Astrocyte of the cerebellum (primary cell): ENCODE results near the gene RFXANK.

Experiments used
- DNase-seq: peaks from one replicate; pipeline ENCODE4 v3.0.0-alpha.2; 2011; ENCODE audit warnings: low read depth
- H3K4me3 ChIP-seq: 2 replicates; pipeline ENCODE4 v1.5.1; 2011; ENCODE audit warnings: mild to moderate bottlenecking, low read depth, low read length, moderate library complexity
- in situ Hi-C: cut with HindIII; loops from 2 replicates; pipeline ENCODE4 v1.10.0; 2017; ENCODE audit warnings: low sequenced_read_pairs
- TF ChIP-seq, protein P1 (sequence below): IDR thresholded peaks from 2 replicates; pipeline ENCODE4 v1.5.1; 2012; ENCODE audit warnings: low read length, low read depth, moderate library complexity, mild to moderate bottlenecking; ENCODE audit errors: missing control alignments

Gene RFXANK

DNA sequence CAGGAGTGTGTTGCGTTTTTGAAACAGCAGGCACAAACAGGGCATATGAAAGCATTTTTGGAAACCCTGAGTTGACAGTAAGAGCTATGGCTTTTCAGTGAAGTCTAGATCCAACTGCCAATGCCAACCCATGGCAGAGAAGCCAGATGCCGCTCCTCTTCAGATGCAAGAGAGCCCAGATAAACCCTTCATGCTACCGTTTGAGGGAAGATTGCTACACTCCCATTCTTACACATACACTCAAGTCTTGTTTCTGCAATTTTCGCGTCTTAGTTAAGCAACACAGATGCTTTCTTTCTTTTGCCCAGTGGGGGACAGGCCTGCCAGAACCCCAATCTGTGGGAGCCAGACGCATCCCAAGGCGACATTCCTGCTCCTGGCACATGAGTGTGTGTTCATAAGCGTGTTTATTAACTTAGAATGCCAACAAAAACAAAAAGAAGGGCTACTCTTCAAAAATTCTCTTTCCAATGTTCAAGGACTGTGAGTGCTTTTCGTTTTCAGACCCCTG lies 10.5 kb upstream of the RFXANK start:
- no peak for DNase-seq
- in situ Hi-C loops, result no loop called here
- TF ChIP-seq, protein P1, sequence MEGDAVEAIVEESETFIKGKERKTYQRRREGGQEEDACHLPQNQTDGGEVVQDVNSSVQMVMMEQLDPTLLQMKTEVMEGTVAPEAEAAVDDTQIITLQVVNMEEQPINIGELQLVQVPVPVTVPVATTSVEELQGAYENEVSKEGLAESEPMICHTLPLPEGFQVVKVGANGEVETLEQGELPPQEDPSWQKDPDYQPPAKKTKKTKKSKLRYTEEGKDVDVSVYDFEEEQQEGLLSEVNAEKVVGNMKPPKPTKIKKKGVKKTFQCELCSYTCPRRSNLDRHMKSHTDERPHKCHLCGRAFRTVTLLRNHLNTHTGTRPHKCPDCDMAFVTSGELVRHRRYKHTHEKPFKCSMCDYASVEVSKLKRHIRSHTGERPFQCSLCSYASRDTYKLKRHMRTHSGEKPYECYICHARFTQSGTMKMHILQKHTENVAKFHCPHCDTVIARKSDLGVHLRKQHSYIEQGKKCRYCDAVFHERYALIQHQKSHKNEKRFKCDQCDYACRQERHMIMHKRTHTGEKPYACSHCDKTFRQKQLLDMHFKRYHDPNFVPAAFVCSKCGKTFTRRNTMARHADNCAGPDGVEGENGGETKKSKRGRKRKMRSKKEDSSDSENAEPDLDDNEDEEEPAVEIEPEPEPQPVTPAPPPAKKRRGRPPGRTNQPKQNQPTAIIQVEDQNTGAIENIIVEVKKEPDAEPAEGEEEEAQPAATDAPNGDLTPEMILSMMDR, result no peak
- no peak overlapping the region for H3K4me3 ChIP-seq

DNA sequence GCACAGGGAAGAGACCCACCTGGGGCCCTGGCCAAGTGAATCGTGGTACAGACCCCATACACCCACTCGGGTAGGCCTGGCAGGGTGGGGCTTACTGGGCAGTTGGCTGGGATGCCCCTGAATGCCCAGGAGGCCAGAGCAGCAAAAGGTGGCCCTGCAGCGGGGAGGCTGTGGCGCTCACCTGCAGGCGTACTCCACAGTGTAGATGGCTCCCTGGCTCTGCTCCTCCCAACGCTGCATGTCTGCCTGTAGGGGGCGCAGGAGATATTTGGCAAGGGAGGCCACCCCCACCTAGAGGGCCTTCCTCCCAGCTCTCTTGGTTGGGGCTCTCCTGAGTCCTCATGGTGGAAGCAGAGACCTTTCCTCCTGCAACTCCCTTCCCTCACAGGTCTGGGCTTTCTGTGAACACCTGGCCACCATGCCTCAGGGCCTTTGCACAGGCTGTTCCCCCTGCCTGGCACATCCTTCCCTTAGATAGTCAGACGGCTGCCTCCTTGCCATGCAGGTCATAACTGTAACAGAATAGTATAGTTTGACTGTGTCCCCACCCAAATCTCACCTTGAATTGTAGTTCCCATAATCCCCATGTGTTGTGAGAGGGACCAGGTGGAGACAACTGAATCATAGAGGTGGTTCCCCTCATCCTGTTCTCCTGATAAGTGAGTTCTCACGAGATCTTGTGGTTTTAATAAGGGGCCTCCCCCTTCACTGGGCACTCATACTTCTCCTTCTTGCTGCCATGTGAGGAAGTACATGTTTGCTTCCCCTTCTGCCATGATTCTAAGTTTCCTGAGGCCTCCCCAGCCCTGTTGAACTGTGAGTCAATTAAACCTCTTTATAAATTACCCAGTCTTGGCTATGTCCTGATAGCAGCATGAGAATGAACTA lies 6.0 kb upstream of the RFXANK start:
- in situ Hi-C loops, result no loop called here
- TF ChIP-seq, protein P1, result peak; percentile 59
- no peak overlapping the region for H3K4me3 ChIP-seq
- no peak for DNase-seq

DNA sequence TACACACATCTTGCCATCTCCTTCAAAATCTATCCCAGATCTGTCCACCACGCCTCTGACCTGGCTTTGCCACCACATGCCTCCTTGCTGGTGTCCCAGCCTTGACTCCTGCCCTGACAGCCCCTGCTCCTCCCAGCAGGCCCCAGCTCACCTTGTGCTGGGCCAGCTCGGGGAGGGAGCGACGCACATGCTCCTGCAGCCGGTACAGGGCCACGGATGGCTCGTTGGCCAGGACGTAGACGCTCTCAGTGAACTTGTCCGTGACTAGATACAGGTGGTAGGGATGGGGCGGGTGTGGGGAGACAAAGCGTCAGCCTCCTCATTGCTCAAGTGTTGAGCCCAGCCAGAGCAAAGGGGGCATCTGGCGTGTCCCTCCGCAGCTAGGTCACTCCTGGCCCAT lies 5.3 kb upstream of the RFXANK start:
- no peak for DNase-seq
- TF ChIP-seq, protein P1, result no peak
- no peak overlapping the region for H3K4me3 ChIP-seq
- in situ Hi-C loops, result no loop called here

DNA sequence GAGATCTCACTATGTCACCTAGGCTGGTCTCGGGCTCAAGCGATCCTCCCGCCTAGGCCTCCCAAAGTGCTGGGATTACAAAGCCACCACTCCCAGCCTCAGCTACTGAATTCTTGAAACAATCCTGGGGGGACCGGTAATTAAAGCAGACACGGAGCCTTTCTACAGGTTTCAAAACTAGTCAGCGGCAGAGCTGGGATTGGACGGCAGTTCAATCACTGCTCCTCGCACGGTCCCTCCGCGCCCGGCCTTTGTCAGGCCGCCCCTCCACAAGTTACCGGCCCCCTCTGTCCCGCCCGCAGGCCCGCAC lies 335 bp upstream of the RFXANK start:
- H3K4me3 ChIP-seq, result peak overlapping the region; percentile 65
- no peak for DNase-seq
- TF ChIP-seq, protein P1, result no peak
- in situ Hi-C loops, result no loop called here

DNA sequence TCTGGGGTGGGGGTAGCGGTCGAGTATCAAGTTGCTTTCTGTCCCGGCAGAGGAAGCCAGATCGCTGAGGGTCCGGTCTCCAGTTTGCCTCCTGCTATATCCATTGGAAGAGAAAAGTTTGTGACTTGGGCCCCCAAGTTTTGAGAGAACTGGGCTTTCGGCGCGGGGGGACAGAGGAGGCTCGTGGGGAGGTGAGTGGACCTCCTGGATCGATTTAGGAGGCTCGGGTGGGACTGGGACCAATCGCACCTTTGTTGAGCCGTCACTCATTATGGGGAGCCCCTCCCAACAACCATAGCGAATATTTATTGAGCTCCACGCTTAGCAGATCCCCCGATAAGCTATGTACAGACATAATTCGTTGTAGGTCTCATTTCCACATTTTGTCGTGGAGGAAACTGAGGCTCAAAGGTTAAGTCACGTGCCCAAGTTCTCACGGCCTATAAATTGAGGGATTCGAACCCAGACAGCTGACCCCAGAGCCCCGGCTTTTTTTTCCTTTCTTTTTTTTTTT lies 909 bp downstream of the RFXANK start:
- TF ChIP-seq, protein P1, result no peak
- no peak for DNase-seq
- in situ Hi-C loops, result no loop called here
- H3K4me3 ChIP-seq, result peak overlapping the region; percentile 65

DNA sequence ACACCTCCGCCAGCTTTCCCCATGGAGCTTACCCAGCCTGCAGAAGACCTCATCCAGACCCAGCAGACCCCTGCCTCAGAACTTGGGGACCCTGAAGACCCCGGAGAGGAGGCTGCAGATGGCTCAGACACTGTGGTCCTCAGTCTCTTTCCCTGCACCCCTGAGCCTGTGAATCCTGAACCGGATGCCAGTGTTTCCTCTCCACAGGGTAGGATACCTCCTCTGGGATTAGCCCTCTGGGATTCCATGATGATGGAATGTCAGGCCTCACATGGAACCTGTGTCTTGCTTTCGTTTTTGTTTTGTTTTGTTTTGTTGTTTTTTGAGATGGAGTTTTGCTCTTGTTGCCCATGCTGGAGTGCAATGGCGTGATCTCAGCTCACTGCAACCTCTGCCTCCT lies 1.9 kb downstream of the RFXANK start:
- no peak for DNase-seq
- peak overlapping the region; percentile 65 for H3K4me3 ChIP-seq

More for the DNA sequence above, 1.9 kb downstream of the RFXANK start:
- in situ Hi-C loops, result no loop called here
- TF ChIP-seq, protein P1, result no peak
